IPS-18c (cell line): ENCODE results near the gene HEATR9.

Source experiments
- H3K4me3 ChIP-seq: 2 replicates; pipeline ENCODE4 v1.7.0; 2013; ENCODE audit warnings: low read depth, mild to moderate bottlenecking, low read length, moderate library complexity; ENCODE audit not compliant: insufficient read depth
- H3K9me3 ChIP-seq: one replicate; pipeline ENCODE4 v1.6.1; 2013; ENCODE audit warnings: mild to moderate bottlenecking, low read length, moderate library complexity; ENCODE audit not compliant: control insufficient read depth, insufficient read depth

Gene HEATR9

DNA sequence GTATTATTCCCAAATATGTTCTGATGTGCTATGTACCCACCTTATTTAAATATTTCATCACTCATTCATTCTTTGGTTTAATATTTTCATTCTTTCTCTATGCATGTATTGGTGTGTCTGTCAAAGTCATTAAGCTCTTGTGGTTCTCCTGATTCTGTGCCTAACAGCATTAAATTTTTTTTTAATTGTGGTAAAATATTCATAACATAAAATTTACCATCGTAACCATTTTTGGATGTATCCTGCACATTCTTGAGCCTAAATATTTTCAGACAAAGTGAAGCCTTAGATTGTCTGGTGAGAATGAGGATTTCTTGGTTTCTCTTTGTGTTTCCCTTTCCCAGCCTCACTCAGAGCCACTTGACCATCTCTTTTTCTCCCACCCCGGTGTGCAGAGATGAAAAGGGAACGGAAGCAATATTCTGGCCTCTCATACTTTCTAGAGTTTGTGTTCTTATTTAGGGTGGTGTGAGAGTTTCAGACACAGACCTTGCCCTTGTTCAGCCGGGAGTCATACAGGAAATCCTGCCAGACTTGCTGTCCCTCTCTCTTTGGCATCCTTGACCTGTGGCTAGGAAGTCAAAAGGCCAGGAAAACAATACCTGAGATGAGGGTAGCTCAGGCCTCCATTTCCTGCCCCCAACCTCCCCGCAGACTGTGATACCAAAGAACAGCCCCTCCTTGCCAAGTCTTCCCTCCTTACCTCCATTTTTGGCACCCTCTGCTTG, 6.5 kb upstream of the HEATR9 start:
- H3K9me3 ChIP-seq: no peaks in the 10 kb centered on the region
- H3K4me3 ChIP-seq: no peak overlapping the region

DNA sequence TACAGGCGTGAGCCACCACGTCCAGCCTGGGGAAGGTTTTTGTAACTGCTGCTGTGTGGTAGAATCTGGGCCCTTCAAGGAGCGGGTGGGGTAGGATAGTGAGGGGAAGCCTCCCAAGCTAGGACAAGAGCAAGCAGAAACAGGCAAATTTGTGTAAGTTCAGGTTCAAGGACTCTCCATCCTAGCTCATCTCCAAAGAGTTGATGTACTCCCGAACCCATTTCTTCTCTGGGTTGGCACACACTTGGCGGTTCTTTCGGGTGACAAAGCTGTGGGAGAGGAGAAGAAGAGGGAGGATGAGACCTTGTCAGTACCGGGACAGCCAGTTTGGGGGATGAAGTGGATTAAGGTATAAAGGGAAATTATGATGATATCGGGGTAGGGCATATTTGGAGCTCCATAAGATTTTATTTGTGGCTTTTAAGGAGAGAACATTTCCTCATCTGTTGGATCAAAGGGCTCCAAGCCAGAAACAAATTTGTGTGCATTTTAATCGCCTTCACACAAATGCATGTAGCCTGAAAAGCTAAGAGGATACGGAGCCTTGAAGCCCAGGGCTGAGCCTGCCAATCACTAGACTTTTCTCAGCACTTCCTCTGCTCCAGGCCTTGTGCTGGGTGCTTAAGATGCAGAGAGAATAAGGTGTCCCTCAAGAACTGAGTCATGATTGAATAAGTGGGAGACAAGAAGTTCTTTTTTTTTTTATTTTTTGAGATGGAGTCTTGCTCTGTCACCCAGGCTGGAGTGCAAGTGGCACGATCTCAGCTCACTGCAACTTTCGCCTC, 3.7 kb upstream of the HEATR9 start:
- no peak overlapping the region for H3K4me3 ChIP-seq
- H3K9me3 ChIP-seq: no peaks in the 10 kb centered on the region

DNA sequence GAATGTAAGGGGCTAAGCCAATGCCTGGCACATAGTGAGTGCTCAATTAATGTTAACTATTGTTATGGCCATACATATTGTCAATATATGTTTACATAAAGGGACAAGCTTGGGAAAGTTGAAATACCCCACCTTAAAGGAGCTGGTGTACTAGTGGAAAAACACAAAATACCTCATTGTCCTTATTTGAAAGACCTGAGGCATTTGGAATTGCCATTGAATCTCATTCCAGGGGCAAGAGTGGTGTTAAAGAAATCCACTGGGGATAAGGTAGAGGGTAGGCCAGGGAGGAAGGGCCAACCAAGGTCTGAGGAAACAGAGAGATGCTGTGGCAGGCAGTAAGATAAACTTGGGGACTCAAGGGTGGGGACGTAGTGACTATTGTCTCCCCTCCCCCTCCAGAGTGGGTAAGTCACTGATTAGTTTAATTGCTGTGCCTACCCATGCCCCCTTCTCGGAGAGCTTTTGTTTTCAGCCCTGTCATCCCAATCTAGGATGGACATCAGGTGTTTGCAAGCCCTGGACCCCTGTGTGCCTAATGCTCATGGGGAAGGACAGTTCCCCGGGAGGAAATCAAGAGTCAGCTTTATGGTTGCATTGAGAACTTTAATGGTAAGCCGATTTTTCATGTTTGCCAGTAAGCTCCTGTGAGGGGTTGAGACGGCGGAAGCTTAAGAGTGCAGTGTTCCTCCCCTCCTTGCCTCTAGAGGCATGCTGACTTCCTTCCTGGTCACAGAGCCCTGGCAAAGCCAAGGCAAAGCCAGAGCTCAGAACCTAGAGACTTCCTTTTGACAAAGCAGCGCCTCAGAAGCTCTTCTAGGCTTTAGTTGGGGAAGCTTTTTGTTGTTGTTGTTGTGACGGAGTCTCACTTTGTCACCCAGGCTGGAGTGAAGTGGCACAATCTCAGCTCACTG, 2.5 kb upstream of the HEATR9 start:
- no peak overlapping the region for H3K4me3 ChIP-seq
- no peaks in the 10 kb centered on the region for H3K9me3 ChIP-seq

DNA sequence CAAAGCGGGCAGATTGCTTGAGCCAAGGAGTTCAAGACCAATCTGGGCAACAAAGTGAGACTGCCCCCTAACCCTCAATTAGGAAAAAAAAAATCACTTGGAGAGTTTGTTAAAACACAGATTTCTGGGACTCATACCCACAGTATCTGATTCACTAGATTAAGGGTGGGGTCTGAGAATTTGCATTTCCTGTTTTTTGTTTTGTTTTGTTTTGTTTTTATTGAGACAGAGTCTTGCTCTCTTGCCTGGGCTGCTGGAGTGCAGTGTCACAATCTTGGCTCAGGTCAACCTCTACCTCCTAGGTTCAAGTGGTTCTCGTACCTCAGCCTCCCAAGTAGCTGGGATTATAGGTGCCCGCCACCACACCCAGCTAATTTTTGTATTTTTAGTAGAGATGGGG, 1.1 kb downstream of the HEATR9 start:
- Histone ChIP-seq H3K9me3 (no peaks in the 10 kb centered on the region), H3K4me3 (no peak overlapping the region)

DNA sequence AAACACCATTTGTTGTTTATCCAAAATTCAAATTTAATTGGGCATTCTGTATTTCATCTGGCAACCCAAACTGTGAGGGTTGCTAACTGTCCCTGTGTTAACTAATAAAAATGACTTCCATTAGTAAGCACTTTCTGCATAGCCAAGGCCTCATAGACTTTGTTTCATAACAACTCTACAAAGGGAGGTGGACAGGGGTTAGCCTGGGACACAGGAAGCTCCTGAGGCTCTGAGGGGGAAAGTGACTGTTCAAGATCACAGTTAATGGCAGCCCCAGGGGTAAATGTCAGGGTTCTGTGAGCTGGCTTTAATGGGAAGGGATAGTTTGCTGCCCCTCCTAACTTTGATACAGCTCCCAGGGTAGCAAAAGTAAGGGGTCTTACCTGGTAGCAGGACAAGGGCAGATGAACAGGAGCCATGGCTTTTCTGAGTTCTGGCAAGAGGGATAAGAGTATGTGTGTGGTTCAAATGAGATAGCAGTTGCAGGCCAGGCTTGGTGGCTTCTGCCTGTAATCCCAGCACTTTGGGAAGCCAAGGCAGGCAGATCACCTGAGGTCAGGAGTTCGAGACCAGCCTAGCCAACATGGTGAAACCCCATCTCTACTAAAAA, 2.2 kb downstream of the HEATR9 start:
- Histone ChIP-seq H3K9me3 (no peaks in the 10 kb centered on the region), H3K4me3 (no peak overlapping the region)

DNA sequence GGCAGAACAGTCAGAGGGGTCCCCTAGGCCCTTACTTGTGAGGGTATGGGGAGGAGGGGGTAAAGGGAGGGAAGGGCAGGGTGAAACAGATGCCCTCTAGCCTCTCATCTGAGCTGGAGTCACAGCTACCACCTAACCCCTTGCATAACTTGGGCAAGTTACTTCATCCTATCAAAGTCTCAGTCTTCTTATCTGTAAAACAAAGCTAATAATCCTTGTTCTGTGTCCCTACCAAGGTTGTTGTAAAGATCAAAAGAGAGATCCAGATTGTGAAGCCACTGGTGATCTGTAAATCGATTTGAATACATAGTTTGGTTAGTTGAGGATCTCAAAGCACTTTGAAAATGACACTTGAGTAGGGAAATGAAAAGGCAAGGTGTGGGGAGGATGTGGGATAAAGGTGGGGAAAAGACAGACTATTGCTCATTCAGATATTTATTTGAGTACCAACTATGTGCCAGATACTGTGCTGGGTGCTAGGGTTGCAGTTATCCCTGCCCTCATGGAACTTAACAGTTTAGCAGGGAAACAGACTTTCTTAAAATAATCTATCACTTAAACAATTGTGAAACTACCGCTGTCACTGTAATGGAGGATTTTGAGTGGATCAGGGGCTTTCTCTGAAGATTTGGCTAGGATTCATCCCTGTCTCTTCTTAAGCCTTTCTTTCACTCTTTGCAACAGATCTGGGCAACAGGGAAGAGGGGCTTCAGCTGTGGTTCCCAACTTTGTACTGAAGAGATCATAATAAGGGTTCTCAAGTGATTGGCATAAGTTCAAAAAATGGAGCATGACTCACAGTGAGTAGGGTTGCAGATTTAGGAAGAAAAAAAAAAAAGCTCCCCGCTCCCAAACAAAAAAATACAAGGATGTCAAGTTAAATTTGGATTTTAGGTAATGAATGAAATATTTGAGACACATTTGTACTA, 3.0 kb downstream of the HEATR9 start:
- no peaks in the 10 kb centered on the region for H3K9me3 ChIP-seq
- H3K4me3 ChIP-seq: no peak overlapping the region

DNA sequence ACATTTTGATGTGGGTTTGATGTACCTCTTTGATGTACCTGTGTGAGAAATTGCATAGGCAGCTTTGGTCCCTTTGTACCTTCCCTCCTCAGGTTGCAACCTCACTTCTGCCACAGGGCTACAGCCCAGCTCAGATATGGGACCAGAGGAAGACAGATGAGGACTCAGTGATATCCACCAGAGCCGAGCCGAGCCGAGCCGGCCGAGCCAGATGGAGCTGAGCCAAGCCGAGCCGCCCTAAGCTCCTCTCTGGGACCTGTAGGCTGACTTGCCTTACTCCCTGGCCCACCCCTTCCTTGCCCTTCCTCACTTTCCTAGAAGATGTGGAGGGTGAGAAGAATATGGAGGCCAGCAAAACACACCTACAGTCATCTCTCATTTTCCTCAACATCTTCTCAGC, 3.8 kb downstream of the HEATR9 start:
- H3K4me3 ChIP-seq: no peak overlapping the region
- H3K9me3 ChIP-seq: no peaks in the 10 kb centered on the region

DNA sequence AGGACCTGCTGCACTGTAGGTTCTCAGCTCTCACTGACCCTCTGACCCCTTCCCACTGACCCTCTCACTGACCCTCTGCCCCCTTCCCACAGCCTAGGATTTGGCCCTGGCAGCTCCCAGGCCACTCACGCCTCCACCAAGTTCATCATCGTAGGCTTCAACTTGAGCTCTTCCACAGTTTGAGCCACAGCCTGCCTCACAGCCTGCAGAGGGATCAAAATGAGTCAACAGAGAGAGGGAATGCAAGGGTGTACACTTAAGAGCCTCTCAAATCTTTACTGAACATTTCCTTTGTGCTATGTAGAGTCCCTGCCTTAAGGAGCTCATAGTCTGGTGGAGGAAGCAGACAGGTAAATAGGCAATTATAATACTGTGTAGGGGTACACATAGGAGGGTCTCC, 12.1 kb downstream of the HEATR9 start:
- H3K9me3 ChIP-seq: no peaks in the 10 kb centered on the region
- no peak overlapping the region for H3K4me3 ChIP-seq

DNA sequence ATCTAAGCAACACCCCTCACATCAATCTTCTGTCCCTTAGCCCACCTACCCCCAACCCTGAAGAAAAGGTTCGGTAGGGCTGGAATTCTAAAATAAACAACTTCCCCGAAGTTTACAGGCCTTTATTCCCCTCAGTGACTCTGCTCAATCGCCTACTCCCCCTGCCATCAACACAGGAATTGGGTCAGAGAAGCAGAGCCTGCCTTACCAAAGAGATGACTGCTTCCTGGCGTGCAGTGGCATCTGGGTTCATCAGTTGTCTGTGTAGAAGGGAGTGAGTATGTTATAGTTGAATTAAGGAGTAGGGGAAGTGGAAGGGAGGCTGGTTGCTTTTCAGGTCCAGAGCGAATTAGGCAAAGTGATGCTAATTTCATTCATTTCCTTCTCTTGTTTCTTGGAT, 12.7 kb downstream of the HEATR9 start:
- Histone ChIP-seq H3K9me3 (no peaks in the 10 kb centered on the region), H3K4me3 (no peak overlapping the region)

DNA sequence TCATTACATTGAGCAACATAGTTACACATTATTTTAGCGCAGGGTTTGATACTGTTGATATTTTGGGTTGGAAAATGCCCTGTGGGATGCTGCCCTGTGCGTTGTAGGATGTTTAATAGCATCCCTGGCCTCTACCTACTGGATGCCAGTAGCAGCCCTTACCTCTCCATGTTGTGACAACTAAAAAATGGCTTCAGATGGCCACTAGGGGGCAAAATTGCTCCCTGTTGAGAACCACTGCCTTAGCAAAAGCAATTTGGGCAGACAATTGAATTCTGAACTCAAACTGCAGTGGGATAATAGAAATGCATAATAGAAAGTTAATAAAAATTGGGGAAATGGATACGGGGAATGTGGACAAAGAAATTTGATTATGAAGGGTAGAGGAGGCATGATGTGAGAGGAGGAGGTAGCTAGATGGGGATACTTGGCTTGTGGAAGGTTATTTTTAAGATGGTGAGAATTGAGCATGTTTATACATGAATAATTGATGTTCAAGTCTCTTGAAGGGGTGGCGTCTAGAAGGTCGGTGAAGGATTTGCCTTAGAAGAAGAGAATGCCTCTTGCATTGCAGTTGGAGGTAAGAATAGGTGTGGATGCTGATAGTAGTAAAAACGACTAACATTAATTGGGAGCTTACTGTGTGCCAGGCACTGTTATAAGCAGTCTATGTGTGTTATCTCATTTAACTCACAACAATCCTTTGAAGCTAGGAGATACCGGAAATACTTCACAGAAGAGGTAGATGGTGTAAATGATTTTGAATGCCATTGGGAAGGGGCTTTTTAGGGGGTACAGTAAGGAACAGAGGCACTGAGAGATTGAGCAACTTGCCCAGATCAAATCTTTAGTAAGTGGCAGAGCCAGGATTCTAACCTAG, 19.0 kb downstream of the HEATR9 start:
- Histone ChIP-seq H3K4me3 (no peak overlapping the region), H3K9me3 (peaks cover 3% of the 10 kb centered on the region)

DNA sequence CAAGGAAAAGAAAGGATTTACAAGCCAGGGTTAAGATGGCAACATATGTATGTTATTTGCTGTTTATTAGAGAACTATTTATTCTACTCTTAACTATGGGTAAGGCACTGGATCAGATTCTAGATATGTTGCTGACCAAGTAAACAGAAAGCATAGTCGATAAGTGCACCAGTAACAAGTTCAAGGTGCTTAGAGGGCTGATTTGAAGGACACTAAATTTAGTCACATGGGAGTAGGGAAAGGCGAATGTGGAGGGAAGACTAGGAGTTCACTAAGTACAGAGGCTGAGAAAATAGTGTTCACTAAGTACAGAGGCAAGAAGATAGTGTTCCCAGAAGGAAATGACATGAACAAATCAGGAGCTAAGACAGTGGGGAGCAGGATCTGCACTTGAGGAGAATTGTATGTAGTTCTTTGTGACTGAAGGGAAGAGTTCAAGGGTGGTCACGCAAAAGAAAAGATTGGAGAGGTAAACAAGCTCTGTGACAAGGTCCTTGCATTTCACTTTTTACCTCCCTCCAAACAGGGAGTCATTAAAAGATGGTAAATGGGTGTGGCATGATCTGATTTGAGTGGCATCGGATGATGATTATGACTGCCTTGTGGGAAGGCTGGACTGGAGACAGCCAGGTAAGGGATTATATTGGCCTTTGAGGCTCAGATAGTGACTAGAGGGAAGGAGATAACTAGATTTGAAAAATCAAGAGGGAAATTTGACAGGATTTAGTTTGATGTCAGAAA, 20.9 kb downstream of the HEATR9 start:
- peaks cover 4% of the 10 kb centered on the region for H3K9me3 ChIP-seq
- no peak overlapping the region for H3K4me3 ChIP-seq

DNA sequence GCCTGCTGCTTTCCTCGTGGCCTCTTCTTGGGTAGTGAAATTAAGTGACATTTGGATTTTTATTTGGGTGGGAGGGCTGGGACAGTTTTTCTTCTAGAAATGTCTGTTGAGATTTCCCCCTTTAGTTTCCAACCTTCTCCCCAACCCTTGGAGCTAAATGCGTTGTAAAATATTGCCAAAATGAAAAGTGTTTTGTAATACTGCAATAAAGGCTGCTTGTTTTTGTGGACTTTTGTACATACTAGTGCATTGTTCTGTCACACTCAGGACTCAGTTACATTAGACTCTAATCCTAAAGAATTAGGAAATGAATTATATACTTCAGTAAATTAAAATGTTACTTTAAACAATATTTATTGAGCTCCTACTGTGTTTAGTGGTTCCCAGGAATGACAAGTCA, 21.7 kb downstream of the HEATR9 start:
- peaks cover 4% of the 10 kb centered on the region for H3K9me3 ChIP-seq
- no peak overlapping the region for H3K4me3 ChIP-seq

DNA sequence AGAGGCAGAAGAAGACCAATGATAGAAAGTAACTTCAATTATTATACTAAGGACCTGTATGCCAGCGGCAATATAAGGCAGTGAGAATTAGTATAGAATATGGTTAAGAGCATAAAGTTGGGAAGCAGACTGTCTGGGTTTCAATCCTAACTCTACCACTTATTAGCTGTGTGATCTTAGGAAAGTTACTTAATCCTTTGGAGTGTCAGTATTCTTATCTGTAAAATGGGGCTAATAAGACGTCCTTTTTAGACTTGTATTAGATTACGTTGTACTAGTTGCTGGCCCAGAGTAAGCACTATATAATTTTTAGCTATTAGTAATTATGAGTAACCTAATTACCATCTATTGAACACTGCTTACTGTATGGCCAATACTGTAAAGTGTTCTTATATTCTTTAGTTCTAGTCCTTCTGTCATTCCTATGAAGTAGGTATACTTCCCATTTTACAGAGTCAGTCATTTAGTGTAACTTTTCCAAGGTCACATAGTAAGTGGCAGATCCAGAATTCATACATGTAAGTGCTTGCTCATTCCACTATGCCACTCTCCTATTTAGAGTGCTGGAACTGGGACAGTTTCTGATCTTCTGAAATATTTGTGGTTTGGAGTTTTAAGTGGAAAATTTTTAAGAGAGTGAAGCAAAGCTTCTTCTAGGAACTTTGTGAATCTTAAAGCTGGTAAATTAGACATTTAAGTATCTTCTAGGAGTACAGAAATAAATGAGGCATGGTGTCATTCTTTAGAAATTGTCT, 22.5 kb downstream of the HEATR9 start:
- Histone ChIP-seq H3K4me3 (no peak overlapping the region), H3K9me3 (peaks cover 4% of the 10 kb centered on the region)

DNA sequence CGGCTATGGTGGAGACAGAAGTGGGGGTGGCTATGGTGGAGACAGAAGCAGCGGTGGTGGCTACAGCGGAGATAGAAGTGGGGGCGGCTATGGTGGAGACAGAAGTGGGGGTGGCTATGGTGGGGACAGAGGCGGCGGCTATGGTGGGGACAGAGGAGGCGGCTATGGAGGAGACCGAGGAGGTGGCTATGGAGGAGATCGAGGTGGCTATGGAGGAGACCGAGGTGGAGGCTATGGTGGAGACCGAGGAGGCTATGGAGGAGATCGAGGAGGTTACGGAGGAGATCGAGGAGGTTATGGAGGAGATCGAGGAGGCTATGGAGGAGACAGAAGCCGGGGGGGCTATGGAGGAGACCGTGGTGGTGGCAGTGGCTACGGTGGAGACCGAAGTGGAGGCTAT, 24.1 kb downstream of the HEATR9 start:
- Histone ChIP-seq H3K9me3 (peaks cover 4% of the 10 kb centered on the region), H3K4me3 (no peak overlapping the region)
